PC-9 (cell line): ENCODE results near the gene CPNE4.

Experiments
- EZH2 ChIP-seq: fragments of 200-600 bp; sonication (generic); IDR thresholded peaks from 2 replicates; pipeline ENCODE4 v1.8.0; 2017; ENCODE audit warnings: antibody characterized with exemption, low read depth
- TF ChIP-seq, protein P1 (sequence below): fragments of 200-600 bp; sonication (generic); conservative IDR thresholded peaks from 2 replicates; pipeline ENCODE4 v1.6.1; 2017; ENCODE audit warnings: mixed run types, antibody characterized with exemption, mild to moderate bottlenecking, moderate library complexity

DNA sequence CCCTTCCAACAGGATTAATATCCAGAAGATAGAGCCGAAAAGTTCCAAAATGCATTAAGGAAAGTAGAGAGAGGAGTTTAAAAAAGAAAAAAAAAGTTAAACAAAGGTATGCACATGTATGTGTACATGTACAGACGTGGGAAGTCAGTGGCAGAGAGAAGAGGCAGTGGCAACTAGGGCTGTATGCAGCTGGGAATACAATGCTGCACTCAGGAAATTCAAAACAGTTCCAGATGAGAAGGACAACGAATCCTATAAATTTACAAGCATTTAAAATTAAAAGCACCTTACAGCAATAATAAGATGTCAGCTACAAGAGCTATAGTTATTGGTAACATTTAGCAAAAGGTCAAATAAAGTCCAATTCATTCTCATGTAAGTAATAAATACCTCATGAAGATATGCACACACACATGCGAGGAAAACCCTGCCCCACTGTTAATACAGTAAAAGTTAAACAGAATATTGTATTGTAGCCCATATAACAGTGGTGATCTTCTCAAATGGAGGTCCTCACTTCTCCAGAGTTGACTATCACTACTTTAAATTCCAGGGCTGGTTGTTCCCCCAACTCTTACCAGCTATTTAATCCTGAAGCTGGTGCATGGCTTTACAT, 550.2 kb downstream of the CPNE4 start:
- TF ChIP-seq, protein P1, sequence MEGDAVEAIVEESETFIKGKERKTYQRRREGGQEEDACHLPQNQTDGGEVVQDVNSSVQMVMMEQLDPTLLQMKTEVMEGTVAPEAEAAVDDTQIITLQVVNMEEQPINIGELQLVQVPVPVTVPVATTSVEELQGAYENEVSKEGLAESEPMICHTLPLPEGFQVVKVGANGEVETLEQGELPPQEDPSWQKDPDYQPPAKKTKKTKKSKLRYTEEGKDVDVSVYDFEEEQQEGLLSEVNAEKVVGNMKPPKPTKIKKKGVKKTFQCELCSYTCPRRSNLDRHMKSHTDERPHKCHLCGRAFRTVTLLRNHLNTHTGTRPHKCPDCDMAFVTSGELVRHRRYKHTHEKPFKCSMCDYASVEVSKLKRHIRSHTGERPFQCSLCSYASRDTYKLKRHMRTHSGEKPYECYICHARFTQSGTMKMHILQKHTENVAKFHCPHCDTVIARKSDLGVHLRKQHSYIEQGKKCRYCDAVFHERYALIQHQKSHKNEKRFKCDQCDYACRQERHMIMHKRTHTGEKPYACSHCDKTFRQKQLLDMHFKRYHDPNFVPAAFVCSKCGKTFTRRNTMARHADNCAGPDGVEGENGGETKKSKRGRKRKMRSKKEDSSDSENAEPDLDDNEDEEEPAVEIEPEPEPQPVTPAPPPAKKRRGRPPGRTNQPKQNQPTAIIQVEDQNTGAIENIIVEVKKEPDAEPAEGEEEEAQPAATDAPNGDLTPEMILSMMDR, result no peak
- no peak for TF ChIP-seq EZH2
